ENCODE measurements around the gene WDR7. TPM values are rescaled to one million over a fixed set of nuclear protein-coding genes. Genes with fewer than 3 reads are reported as not detected.

The WDR7 gene
- total RNA-seq, 4 donors from 2014 or later, result 19.3 to 51.4 (median 28.8) TPM

DNA sequence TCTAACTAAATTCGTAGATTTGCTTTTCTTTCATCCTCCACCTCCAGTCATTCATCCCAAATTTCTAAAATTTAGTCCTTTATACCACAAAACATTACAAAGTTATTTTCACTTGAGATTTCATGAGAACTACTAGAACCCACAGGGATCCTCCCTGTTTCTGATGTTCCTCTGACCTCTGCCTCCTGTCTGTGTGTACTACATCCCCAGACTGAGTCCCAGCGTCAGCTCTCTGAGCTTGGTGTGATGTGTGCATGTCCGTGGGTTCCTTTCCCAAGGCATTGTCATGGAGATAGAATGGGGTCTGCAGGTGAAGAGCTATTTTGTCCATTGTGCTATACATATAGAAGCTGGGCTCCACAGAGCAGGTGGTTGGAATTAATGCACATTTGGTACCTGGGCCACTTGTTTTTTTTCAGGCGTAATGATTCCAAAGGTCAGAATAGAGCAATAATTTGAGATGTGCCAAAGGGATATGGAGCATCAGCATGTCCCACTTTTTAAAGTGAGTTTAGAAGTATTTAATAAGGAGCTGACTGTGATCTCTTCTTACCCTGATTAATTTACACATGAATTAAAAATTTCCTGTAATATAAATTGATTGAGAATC lies 344.5 kb downstream of the WDR7 start:
- no peak overlapping the region for H3K27ac ChIP-seq
- no peak overlapping the region for H3K4me3 ChIP-seq
- no peak for ATAC-seq
- H3K9me3 ChIP-seq, result no peaks in the 10 kb centered on the region
- H3K27me3 ChIP-seq, result no peaks in the 10 kb centered on the region
- WGBS, 2 donors (ENCODE audit: low coverage in 1 of 2), result 94 to 100% methylated on average over 2 of the region's 4 CpGs
- no peaks in the 10 kb centered on the region for H3K36me3 ChIP-seq
- no peaks in the 10 kb centered on the region for H3K4me1 ChIP-seq
- TF ChIP-seq, protein P1, sequence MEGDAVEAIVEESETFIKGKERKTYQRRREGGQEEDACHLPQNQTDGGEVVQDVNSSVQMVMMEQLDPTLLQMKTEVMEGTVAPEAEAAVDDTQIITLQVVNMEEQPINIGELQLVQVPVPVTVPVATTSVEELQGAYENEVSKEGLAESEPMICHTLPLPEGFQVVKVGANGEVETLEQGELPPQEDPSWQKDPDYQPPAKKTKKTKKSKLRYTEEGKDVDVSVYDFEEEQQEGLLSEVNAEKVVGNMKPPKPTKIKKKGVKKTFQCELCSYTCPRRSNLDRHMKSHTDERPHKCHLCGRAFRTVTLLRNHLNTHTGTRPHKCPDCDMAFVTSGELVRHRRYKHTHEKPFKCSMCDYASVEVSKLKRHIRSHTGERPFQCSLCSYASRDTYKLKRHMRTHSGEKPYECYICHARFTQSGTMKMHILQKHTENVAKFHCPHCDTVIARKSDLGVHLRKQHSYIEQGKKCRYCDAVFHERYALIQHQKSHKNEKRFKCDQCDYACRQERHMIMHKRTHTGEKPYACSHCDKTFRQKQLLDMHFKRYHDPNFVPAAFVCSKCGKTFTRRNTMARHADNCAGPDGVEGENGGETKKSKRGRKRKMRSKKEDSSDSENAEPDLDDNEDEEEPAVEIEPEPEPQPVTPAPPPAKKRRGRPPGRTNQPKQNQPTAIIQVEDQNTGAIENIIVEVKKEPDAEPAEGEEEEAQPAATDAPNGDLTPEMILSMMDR (IDR thresholded peaks at IDR 0.05), result no peak
- TF ChIP-seq POLR2A (IDR thresholded peaks at IDR 0.05) (no peak), POLR2AphosphoS5 (IDR thresholded peaks at IDR 0.05) (no peak)

DNA sequence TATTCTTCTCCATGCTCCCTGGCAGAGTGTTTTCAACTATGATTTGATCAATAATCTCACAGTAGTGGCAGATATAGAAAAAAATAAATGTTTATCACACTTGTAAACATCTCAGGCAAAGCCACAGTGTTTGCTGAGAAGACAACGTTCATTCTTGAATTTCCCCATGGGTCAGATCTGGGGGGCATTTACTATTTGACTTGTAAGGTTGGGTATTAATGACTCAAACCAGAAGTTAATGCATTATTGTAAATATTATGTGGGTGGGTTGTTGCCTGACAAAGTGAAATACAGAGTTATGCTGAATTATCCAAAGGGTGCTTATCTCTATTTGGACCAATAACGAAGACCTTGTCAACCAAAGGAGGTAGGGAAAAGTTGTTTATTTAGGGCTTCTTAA lies 346.0 kb downstream of the WDR7 start:
- no peaks in the 10 kb centered on the region for H3K36me3 ChIP-seq
- WGBS, 2 donors (ENCODE audit: low coverage in 1 of 2), result 68 to 80% methylated on average over 2 of the region's 2 CpGs

DNA sequence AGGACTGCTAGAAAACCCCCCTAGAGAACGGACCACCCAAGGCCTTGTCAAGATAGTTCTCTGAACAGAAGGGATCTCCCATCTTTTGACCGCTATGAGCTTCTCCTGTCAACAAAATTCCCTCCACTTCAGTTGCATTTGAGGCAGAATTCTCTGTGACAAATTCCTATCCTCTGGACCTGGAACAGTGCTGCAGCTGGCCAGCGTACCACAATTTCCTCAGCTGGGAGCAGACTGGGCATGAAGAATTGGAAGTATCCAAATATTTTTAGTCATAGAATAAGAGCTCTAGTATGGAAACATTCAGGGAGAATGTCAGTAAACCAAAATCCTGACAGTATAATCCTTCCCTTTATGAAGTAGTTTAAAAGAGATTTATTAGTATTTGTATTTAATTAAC lies 348.7 kb downstream of the WDR7 start:
- no peak for ATAC-seq
- Histone ChIP-seq H3K9me3 (no peaks in the 10 kb centered on the region), H3K36me3 (no peaks in the 10 kb centered on the region), H3K27ac (no peak overlapping the region), H3K4me3 (no peak overlapping the region), H3K4me1 (peaks cover 0 to 24% (median 5%) of the 10 kb centered on the region in 3 donors), H3K27me3 (no peaks in the 10 kb centered on the region)
- TF ChIP-seq POLR2A (IDR thresholded peaks at IDR 0.05) (no peak), POLR2AphosphoS5 (IDR thresholded peaks at IDR 0.05) (no peak), EP300 (IDR thresholded peaks at IDR 0.05) (no peak)
- TF ChIP-seq, protein P1 (IDR thresholded peaks at IDR 0.05), result no peak
- 93 to 100% methylated on average over 1 to 3 of the region's 3 CpGs for WGBS, 2 donors (ENCODE audit: low coverage in 1 of 2)

More for the DNA sequence above, 346.0 kb downstream of the WDR7 start:
- H3K4me1 ChIP-seq, result no peaks in the 10 kb centered on the region
- no peak for ATAC-seq
- H3K27ac ChIP-seq, result no peak overlapping the region
- H3K27me3 ChIP-seq, result no peaks in the 10 kb centered on the region
- H3K4me3 ChIP-seq, result no peak overlapping the region
- TF ChIP-seq, protein P1 (IDR thresholded peaks at IDR 0.05), result no peak
- TF ChIP-seq POLR2AphosphoS5 (IDR thresholded peaks at IDR 0.05) (no peak), EP300 (IDR thresholded peaks at IDR 0.05) (no peak), POLR2A (IDR thresholded peaks at IDR 0.05) (no peak)
- H3K9me3 ChIP-seq, result no peaks in the 10 kb centered on the region

DNA sequence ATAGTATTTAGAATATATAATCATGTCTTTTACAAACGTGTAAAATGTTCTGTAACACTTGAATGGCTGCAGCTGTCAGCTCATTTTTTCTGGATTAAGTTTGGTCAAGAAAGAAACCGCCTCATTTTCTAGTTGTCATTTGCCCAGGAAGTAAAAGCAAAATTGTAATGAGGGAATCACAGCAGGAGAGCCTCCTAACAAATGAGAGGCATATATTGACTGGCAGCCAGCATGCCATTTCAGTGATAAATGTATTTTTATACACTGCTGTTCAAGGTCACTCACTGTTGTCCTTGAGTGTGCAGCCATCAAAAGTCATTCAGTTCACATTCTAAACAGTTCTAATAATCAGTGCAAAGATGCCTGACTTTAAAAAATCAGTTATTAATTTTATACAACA lies 351.5 kb downstream of the WDR7 start:
- no peak for ATAC-seq
- H3K4me1 ChIP-seq, result peaks cover 0 to 28% (median 5%) of the 10 kb centered on the region in 3 donors
- H3K4me3 ChIP-seq, result no peak overlapping the region
- no peak overlapping the region for H3K27ac ChIP-seq
- WGBS, 2 donors (ENCODE audit: low coverage in 1 of 2), result 50 to 51% methylated on average over 2 of the region's 2 CpGs
- H3K27me3 ChIP-seq, result no peaks in the 10 kb centered on the region
- H3K9me3 ChIP-seq, result no peaks in the 10 kb centered on the region
- no peaks in the 10 kb centered on the region for H3K36me3 ChIP-seq
- TF ChIP-seq POLR2A (IDR thresholded peaks at IDR 0.05), result no peak
- no peak for TF ChIP-seq POLR2AphosphoS5 (IDR thresholded peaks at IDR 0.05)
- TF ChIP-seq, protein P1 (IDR thresholded peaks at IDR 0.05), result no peak
- TF ChIP-seq EP300 (IDR thresholded peaks at IDR 0.05), result no peak

DNA sequence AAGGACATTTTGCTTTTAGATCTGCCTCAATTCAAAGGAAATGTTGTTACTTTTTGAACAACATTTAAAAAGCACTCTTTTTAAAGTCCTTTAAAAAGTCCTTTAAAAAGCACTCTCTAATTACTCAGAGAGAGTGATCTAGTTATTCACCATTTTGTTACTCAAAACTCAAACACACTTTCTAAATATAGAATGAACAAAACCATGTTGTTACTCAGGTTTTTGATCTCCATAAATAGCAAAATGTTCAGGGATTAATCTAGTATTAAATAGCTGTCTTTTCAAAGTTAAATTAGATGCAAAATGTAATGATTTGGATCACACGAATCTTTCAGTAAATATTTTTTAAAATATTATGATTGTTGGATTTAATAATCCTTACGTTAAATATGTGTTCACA lies 352.2 kb downstream of the WDR7 start:
- no peak for TF ChIP-seq EP300 (IDR thresholded peaks at IDR 0.05)
- TF ChIP-seq POLR2A (IDR thresholded peaks at IDR 0.05), result no peak
- no peaks in the 10 kb centered on the region for H3K9me3 ChIP-seq
- ATAC-seq, result no peak
- no peaks in the 10 kb centered on the region for H3K36me3 ChIP-seq
- no peak overlapping the region for H3K27ac ChIP-seq
- H3K27me3 ChIP-seq, result no peaks in the 10 kb centered on the region
- H3K4me1 ChIP-seq, result peaks cover 0 to 28% (median 5%) of the 10 kb centered on the region in 3 donors
- 28 to 46% methylated on average over 2 of the region's 2 CpGs for WGBS, 2 donors (ENCODE audit: low coverage in 1 of 2)
- H3K4me3 ChIP-seq, result no peak overlapping the region

All from gastroesophageal sphincter (tissue), 4 donors.